ENCODE measurements around the gene BTBD19. TPM values are rescaled to one million over a fixed set of nuclear protein-coding genes. Genes with fewer than 3 reads are reported as not detected.
"Not testable (repeated sequence)": the region's sequence is repeated elsewhere in the genome, so short reads cannot be mapped to it uniquely, and the experiment has no call there.

Gene BTBD19
- total and polyA plus RNA-seq, 2 of the 8 experiments (the other 6 are each of a cell fraction or from before 2014, with no cell fraction given), result 1.1 TPM

- TF ChIP-seq CHD1 (IDR thresholded peaks at IDR 0.05; ENCODE audit: low read depth, low read length) (no peak), HDAC2 (IDR thresholded peaks at IDR 0.05; ENCODE audit: borderline replicate concordance in 1 of 2, low read depth in 2 of 2, low read length in 2 of 2) (no peak), RNF2 (IDR thresholded peaks at IDR 0.05; ENCODE audit: borderline replicate concordance, low read depth, low read length, missing control alignments, poor library complexity, severe bottlenecking) (peak; percentile 41), KDM1A (IDR thresholded peaks at IDR 0.05; ENCODE audit: borderline replicate concordance, low read length) (no peak), SRF (IDR thresholded peaks at IDR 0.05; ENCODE audit: low read depth, low read length) (no peak), BRCA1 (IDR thresholded peaks at IDR 0.05; ENCODE audit: low read depth, low read length) (no peak)
Measured at GRCh38 chr1:44812822-44813543, 4.7 kb downstream of the BTBD19 start (continued).

GRCh38 chr1:44815926-44816325 is 7.6 kb downstream of the BTBD19 start:
- H2BK20ac ChIP-seq (ENCODE audit: low read length); H2AK5ac ChIP-seq (ENCODE audit: low read depth, low read length): not testable (repeated sequence)
- peaks cover 13% of the 10 kb centered on the region for H3K23me2 ChIP-seq (ENCODE audit: low read depth, low read length)

More at GRCh38 chr1:44815926-44816325, 7.6 kb downstream of the BTBD19 start:
- H3K36me3 ChIP-seq (ENCODE audit: control insufficient read depth in 2 of 4, insufficient read depth in 4 of 4, low read length in 3 of 4); H2BK15ac ChIP-seq (ENCODE audit: low read length); H3K23ac ChIP-seq (ENCODE audit: insufficient read length); H3K79me2 ChIP-seq (ENCODE audit: control insufficient read depth in 1 of 2, insufficient read depth in 2 of 2, low read length in 2 of 2); H4K8ac ChIP-seq (ENCODE audit: extremely low read depth, insufficient read depth, low read length); FAIRE-seq; H2AFZ ChIP-seq (ENCODE audit: low read length); H3K56ac ChIP-seq (replicated peaks; ENCODE audit: insufficient read length, low read depth, low read length); H3K14ac ChIP-seq (ENCODE audit: insufficient read length); H3K27ac ChIP-seq (ENCODE audit: low read depth, low read length); H2BK120ac ChIP-seq (replicated peaks; ENCODE audit: low read depth, low read length); H2BK12ac ChIP-seq (ENCODE audit: low read depth, low read length); H3K4ac ChIP-seq (replicated peaks; ENCODE audit: insufficient read length, low read depth, low read length); H4K91ac ChIP-seq (replicated peaks; ENCODE audit: insufficient read length, low read length); H4K5ac ChIP-seq (ENCODE audit: insufficient read length, low read depth, low read length); H2BK5ac ChIP-seq (ENCODE audit: low read depth, low read length); H3K79me1 ChIP-seq (ENCODE audit: low read depth, low read length); DNase-seq (ENCODE audit: low read depth in 1 of 2, low spot score in 2 of 2); H3K9ac ChIP-seq (replicated peaks in 1 of 4; ENCODE audit: extremely low read depth in 1 of 4, low read depth in 3 of 4, low read length in 3 of 4); H3K4me3 ChIP-seq (ENCODE audit: extremely low read depth in 1 of 4, insufficient read depth in 2 of 4, low read depth in 3 of 4, low read length in 4 of 4); H4K20me1 ChIP-seq (replicated peaks in 1 of 2; ENCODE audit: control insufficient read depth in 1 of 2, insufficient read depth in 2 of 2, low read length in 2 of 2); H3K27me3 ChIP-seq (replicated peaks in 1 of 4; ENCODE audit: control insufficient read depth in 3 of 4, extremely low read depth in 1 of 4, insufficient read depth in 3 of 4, low read length in 3 of 4); H3K4me2 ChIP-seq (ENCODE audit: insufficient read depth in 1 of 2, low read depth in 2 of 2, low read length in 2 of 2); H3K9me3 ChIP-seq (ENCODE audit: insufficient read depth in 2 of 2, low read depth in 1 of 2, low read length in 1 of 2); H3K18ac ChIP-seq (ENCODE audit: extremely low read depth, low read length): not testable (repeated sequence)
- peaks cover 2 to 11% (median 9%) of the 10 kb centered on the region in 4 experiments; a peak in 6 of 7 replicates for H3K4me1 ChIP-seq (replicated peaks in 1 of 4; ENCODE audit: control insufficient read depth in 3 of 4, insufficient read depth in 4 of 4, low read length in 3 of 4)
- WGBS, 2 experiments (ENCODE audit: extremely low coverage in 1 of 2, insufficient coverage in 1 of 2, insufficient read length in 1 of 2, insufficient replicate concordance in 2 of 2, low coverage in 1 of 2, low lambda C conversion rate in 2 of 2, missing lambda C conversion rate in 1 of 2), result 96% methylated on average over 9 of the region's 9 CpGs; no CpG with 5 or more reads in 1 of the 2 experiments
- ChIA-PET CTCF (ENCODE audit: partially characterized antibody) (interaction anchor here (0.8 to 6.0 kb wide), 5 partner anchors 10 to 31 kb away, joined by 3 to 51 read pairs (median 26); partner anchors contain the start of genes BEST4 and PLK3), POLR2A (ENCODE audit: partially characterized antibody) (interaction anchor here (0.6 to 16.6 kb wide), 4 partner anchors 10 to 488 kb away, joined by 3 to 547 read pairs (median 44); partner anchors contain the start of genes BTBD19, DYNLT4, PLK3 and RNU5D-1)

Measured in H1 (cell line).